CMK (cell line): ENCODE results near the gene ZBP1.

Experiments used
- DNase-seq: peaks from one replicate; pipeline ENCODE4 v3.0.0-alpha.2; 2010; ENCODE audit warnings: low read depth

Gene ZBP1

DNA sequence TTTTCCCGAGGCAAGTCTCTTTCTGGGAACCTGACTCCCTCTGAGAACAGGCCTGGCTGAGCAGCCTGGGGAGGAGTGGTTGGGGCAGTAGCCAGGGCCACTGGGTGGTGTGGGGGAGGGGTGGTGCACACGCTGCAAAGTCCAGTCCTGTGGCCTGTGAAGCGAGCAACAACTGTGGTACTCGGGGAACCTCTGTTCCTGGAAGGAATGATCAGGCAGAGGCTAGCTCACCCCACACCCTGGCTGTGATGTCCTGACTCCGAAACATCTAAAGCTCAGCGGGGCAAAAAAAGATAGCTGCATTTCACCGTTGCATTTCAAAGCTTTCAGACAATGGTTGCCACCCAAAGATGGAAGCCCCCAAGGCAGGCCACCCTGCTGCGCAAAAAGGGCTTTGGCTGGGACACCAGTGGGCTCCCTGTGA is 33.8 kb downstream of the ZBP1 start:
- no peak for DNase-seq

DNA sequence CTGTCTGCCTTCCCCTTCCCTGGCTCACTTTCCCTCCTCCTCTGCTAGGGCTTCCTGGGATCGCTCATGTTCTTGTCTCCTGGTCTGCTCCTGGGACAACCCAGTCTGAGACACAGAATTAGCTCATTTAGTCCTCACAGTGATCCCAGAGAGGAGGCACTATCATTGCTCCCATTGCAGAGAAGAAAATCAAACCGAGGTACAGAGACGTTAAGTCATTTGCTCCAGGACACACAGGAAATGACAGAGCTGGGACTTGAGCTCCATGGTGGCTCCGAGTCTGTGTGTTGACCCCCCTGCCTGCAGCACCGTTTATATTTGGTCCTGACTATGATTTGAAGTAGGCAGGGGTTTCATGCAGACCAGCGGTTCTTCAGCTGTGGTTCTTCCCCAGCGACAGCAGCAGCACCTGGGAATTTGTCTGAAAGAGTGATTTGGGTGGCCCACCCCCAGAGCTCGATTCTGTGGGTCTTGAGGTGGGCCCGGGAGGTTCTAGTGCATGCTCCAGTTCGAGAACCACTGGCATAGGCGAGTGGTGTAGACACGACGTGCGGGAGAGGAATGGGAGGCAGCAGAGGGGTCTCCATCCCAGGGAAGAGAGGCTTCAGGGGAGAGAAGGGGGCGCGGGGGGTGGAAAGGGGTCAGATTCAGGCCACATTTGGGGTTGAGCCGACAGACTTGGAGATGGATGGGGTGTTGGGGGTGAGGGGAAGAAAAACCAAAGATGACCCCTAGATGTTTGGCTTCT is 34.6 kb downstream of the ZBP1 start:
- no peak for DNase-seq

DNA sequence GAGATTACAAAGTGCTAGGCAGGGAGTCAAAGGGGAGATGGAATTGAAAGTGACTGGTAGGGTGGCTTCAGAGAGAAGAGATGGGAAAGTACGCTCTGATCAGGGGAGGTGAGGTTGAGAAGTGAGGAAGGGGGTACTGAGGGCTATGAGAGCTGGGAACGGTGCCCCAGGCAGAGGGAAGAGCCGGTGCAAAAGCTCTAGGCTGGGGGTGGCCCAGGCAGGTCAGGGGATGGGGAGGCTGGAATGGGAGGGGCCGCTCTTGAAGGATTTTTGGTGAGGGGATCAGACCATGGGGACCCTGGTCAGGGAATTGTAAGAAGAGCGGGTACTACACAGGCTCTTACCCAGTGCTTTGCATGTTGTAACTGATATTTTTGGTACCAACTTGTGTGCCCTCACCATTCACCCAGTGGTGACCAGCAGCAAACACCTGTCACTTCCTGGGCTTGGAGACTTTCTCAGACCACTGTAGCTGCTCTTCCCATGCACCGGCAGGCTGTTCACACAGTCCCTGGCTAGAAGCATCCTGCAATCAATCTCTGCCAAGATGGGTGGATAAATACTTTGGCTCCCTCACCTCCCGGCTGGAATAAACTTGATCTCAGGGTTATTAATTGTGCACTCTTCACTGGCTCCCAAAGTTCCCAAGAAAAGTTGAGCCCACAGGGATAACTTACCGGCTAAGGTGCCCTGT is 35.3 kb downstream of the ZBP1 start:
- no peak for DNase-seq

DNA sequence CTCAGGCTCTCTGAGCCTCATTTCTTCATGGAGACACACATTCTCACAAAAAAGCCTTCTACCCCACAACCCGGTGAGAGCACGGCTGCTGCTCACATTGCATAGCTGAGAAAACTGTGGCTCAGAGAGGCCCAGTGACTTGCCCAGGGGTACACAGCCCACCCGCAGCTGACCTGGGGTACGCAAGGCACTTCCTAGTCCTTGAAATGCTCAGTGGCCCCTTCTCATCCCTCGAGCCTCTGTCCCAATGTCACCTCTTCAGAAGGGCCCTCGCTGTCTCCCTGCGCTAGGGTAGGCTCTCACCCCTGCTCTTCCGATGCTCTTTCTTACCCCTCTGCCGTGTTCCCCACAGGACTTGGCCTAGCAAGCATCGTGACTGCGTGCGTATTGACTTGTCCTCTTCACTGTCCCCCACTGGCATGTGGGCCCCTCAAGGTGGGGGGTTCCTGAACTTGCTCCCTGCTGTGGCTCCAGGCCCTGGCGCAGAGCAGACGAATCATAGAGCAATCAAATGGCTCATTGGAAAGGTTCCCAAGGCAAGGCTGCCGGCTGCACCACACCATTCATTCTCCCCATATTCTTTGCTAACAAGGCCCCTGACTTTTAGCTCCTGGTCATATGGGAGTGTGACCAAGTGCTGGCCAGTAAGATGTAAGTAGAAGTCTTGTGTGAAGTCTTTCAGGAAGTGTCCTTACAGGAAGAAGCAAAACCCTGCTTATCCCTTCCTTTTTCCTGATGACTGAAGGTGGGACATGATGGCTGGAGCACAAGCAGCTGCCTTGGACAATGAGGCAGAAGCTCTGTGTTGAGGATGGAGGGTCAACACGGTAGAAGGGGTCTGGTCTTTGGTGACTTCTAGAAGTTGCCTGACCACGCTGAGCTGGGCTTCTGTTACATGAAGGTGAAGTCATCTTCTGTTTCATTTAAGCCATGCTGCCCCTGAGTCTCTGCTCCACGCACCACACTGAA is 36.7 kb downstream of the ZBP1 start:
- DNase-seq, result no peak

DNA sequence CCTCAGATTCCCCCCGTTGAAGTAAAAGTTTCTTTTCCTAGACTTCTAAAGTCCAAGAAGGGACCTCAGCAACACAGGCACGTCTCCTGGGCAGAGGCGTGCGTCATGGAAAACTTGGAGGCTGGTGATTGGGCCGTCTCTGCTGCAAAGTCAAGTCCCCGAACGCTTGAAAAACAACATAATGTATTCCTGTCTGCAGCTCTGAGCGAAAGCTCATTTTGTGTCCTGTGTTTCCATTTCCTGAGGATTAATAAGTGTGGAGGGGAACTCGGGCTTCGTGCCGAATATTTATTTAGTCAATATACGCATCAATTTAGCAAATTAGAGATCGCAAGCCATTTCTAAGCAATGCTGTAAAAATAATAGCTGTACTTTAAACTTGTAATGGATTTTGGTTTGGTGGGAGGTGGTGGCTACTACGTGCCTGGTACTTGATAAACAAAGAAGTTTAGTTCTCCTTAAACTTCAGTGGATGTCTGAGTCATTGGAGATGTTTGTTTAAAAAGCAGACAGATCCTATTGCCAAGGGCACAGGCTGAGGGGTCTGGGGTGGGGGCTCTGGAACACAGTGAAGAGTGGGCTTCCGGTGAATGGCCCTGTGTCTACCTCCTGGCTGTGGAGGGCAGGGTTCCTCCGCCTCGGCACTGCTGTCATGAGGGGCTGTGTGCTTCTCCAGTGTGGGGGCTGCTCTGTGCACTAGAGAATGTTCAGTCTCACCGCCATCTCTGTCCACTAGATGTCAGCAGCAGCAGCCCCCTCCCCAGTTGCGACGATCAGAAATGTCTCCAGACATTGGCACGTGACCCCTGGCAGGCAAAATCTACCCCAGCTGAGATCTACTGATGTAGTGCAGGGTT is 37.6 kb downstream of the ZBP1 start:
- no peak for DNase-seq

DNA sequence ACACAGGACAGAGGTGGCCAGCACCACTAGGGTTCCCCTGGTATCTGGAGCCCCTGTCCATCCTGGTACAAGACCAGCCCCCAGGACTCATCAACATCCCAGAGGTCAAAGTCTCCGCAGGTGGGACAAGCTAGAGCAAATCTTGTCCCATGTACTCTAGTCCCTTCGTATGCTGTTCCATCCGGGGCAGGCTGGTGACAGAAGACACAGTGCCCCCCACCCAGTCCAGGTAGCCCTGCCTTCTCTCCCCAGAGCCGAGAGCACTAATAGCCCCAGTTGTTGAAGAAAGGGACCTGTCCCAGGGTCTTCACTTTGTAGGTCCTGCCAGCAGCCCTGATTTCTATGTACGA is 38.2 kb downstream of the ZBP1 start:
- DNase-seq, result no peak

DNA sequence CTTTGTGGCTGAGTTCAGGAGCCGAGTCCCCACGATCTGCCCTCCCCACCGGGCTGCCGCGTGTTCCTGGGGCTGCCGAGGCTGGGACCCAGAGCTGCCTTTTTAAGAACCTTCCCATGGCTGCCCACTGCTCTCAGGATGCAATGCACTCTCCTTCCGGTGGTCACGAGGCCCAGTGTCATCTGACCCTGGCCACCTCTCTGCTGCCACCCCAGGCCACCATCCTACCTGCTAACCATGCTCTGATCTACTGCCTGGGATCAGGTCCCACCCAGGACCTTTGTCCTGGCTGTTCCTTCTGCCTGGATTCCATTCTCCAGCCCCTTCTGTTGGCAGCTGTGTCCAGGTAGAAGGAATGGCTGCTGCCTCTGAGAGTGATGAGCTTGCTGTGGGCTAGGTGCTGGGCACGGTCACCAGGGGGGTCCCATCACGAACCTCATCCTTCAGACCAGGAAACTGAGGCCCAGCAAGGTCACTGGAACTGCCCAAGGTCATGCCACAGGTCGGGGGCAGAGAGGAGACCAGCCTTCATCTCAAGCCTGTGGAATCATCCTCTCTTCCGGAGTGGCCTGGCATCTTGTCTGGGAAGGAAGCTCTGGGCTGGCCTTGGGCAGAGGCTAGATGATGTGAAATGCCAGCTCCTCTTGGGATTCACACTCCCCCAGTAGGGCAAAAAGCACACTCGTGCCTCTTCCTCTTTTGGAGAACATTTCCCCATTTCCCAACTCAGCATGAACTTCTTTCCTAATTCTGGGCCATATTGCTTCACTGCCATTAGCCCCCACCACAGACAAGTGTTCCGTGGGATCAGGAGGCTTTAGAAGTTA is 38.8 kb downstream of the ZBP1 start:
- DNase-seq, result no peak

DNA sequence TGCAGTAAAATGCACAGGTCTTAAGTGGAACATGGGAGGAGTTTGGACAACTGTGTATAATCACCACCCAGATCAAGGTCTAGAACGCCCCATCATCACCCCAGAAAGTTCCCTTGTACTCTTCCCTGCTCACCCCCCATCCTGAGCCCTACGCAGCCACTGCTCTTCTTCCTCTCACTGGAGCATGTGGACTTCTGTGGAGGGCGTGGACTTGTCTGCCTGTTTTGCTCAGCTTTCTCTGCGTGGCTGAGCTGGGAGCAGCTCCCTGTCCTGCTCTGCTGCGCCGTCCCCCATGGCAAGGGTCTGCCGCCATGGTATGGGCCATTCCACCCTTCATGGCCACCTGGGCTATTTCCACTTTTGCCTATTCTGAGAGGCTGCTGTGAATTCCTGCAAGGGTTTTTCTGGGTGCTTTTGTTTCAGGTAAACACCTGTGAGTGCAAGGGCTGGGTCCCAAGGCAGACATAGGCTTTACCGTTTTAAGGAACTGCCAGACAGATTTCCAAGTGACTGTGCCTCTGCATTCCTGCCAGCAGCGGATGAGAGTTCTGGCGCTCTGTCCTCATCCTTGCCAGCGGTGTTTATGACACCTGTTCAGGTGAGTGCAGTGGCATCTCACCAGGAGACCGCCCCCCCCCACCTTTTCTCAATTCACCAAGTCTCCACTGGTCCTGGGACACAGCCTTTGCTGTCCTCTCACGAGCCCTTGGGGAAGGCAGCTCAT is 39.6 kb downstream of the ZBP1 start:
- no peak for DNase-seq

DNA sequence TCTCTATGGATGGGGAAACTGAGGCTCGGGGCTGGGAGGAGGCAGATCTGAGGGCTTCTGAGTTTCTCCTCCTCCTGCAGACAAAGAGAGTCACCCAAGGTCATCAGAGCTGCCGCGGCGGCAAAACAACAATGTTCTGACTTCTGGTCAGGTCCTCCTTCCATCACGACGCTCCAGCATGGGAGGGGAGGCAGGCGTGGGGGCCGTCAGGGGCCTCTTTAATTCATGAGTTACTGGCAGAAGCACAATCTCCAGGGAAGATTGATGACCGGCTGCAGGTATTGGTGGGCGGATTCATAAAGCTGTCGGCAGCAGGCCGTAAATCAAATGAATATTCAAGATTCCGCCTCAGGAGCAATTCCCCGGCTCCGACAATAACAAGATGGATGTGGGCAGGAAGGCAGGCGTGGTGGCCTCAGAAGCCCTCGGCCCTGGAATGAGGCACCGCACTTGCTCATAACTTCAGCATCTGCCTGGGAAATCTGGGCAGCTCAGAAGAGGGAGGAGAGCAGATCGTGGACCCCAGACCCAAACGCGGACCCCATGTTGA is 40.3 kb downstream of the ZBP1 start:
- no peak for DNase-seq

DNA sequence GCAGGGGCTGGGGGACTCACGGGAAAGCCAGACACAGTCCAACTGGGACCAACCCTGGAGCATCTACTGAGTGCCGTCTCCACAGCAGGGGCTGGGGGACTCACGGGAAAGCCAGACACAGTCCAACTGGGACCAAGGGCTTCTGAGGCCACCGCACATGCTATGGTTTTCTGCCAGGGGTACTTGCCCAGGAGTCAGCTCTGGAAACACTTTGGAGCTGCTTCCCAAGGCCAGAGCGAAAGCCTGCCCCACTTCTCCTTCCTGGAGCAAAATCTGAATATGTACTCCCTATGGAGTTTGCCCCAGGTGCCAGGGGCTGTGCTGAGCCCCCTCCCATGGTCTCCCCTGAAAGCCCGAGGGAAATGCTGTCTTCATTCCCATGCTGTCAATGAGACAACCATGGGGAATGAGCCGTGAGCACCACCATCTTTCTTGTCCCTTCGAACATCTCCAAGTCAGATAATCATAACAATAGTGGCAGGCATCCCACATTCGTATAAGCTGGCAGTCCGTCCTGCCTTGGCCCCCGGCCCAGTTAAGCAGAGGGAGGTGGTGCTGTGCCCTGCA is 40.8 kb downstream of the ZBP1 start:
- no peak for DNase-seq

DNA sequence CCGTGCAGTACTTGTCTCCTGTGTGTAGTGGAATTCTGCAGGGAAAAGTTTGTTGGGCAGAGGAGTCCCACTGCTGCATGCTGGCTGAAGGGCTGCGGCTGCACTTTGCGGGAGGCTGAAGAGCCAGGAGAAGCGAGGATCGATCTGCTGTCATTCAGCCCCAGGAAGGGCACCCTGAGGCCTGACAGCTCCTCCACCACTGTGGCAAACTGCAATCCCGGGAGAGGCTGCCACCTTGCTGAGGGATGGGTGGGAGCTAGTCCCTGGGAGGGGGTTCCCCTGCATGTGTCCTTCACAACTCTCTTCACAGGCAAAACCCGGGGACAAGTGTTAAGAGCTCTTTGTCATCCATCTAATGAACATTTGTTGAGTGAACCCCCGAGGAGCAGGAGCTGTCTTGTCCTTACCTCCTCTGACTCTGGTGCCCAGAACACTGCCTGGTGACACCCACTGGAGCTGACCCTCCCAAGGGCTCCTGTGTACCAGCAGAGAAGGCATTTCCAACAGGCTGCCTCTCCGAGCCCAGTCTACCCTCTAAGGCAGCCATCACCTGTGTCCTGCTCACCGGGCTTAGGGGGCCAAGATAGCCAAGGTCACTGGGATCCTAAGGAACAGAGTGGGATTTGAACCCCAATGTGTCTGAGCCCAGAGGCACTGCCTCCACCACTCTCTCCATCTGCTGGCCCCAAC is 41.6 kb downstream of the ZBP1 start:
- no peak for DNase-seq

DNA sequence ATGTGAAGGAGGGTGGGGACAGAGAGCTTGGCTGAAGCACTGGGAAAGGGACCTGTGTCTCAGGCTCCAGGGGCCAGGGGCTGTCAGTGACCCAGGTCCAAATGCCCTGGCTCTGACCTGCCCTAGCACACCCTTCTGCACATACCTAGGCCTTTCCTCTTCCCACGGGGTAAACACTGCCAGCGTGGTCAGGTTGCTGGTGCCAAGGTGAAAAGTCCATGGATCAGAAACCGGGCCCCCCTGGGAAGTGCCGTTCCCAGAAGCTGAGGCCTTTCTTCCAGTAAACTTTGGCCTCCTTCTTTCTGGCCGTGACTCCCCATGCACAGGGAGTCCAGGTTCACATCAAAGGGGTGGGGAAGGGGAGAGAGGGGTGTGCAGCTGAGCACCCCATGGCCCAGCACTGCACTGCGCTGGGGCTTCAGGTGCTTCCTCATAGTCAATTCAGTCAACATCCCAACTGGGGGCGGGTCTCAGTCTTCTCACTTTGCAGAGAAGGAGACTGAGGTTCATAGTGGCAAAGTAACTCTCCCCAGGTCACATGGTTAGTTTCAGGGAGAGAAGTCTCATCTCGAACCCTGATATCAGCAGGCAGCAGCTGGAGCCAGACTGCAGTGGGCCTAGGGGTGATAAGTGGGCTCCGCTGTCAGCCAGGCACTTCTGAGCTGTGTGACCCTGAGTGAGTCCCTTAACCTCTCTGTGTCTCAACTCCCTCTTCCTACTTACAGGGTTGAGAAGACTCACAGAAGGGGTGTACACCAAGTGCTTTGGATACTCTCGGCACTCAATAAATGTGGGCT is 42.3 kb downstream of the ZBP1 start:
- DNase-seq, result no peak

DNA sequence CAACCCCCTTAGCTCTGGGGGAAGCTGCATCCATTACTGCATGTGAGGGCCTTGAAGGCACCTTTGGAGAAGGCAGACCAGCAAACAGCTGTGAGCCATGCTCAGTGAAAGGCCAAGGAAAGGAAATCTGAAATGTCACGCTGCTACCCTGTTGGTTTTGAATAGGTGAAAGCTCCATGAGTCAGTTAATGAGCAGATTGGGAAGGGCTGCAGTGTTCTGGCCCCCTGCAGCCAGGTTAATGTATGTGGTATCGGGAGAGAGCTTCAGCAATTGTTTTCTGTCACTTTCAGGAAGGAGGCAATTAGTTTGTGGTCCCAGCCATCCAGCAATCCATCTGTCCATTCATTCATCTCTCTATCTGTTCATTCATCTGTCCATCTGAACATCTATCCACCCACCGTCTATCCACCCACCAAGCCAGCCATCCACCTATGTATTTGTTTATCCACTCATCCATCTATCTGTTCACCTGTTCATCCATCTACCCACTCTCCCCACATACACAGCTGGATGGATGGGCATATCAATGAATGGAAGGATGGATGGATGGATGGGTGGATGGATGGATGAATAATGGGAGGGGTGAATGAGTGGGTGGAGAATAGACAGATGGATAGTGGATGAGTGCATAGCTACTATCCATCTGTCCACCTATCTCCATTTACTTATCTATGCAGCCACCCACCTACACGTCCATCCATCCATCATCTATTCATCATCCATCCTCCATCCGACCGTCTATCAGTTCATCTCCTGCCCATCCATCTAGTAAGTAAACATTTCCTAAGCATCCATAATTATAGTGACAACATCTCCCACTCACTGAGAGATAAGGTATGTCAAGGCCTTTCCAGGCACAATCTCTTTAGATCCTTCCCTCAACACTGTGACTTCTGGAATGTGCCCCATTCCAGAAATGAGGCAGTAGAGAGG is 43.3 kb downstream of the ZBP1 start:
- DNase-seq, result no peak

DNA sequence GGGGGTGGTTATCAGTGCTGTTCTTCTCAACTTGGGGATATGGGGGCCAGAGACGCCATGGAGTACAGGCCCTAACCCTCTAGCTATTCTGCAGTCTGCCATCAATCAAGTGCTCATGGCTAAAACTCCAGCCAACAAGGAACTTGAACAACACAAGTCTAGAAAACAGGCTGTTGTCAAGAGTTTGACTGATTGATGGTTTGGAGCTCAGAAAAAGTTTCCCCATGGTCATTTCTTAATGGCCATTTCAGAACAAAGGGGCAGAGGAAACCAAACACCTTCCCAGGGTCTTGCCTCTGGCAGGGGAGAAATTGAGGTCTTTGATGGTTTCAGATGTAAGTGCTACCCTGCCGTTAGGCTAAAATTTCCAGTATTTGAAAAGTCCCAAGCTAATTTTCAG is 44.2 kb downstream of the ZBP1 start:
- DNase-seq, result no peak

DNA sequence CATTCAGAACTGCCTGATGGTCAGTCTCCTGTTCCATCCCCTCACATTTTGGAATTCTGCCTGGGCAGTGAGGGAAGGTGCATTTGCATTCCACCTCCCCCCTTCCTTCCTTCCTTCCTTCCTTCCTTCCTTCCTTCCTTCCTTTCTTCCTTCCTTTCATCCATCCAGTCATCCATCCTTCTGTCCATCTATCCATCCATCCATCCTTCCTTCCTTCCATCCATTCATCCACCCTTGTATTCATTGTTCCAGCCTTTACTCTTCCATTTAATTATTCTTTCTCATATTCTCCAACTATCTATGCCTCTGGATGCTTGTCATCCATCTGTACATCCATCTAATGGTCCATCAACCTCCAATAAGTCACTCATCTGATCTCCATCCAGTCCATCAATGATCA is 45.3 kb downstream of the ZBP1 start:
- no peak for DNase-seq

DNA sequence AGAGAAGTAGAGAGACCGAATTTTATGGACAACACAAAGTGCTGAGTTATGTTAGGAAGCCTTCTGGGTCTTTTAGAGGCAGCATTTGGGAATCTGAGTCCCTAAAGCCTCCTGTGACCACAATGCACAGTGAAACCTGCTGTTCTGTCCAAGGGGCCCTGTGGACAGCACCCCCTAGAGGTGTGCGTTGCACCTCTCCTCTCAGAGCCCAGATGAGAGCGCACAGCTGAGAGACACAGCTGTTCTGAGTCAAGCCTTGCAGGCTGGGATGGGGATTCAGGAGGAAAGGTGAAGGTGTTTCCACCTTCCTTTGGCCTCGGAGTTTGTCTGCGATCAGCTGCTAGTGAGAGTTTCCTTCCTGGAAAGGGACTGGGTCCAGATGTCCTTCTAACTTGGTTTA is 46.3 kb downstream of the ZBP1 start:
- DNase-seq, result no peak

DNA sequence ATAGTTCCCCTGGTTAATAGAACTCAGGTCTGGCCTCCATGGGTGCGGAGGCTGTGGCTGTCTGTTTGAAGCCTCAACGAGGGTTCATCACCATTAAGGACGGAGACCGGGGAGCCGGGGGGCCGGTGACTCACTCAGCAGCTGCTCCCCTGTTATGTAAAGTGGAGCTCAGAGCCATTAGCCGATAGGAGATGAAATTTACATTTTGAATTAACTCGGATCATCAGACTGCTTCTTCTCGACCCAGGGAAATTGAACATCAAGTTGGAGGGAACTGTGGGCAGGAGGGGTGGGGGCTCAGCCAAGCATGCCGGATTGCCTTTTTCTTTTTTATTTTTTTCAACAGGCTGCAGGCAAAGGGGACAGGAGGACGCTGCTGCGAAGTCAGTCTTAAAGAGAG is 47.0 kb downstream of the ZBP1 start:
- DNase-seq, result no peak
